ENCODE measurements around the gene RGS9.

GRCh38 chr17:65197201-65197600 is 60.0 kb downstream of the RGS9 start:
- no peak for TF ChIP-seq CTCF (IDR thresholded peaks at IDR 0.05 in 4 of 5, conservative IDR thresholded peaks at IDR 0.05 in 1 of 5)
- no peak for TF ChIP-seq POLR2A (IDR thresholded peaks at IDR 0.05)

Data from gastrocnemius medialis (tissue), 4 donors.